Measurements from ENCODE around the gene TLNRD1. TPM values are rescaled to one million over a fixed set of nuclear protein-coding genes. Genes with fewer than 3 reads are reported as not detected.

Gene TLNRD1
- total RNA-seq, 1 donor from 2014 or later: 7.4 TPM

DNA sequence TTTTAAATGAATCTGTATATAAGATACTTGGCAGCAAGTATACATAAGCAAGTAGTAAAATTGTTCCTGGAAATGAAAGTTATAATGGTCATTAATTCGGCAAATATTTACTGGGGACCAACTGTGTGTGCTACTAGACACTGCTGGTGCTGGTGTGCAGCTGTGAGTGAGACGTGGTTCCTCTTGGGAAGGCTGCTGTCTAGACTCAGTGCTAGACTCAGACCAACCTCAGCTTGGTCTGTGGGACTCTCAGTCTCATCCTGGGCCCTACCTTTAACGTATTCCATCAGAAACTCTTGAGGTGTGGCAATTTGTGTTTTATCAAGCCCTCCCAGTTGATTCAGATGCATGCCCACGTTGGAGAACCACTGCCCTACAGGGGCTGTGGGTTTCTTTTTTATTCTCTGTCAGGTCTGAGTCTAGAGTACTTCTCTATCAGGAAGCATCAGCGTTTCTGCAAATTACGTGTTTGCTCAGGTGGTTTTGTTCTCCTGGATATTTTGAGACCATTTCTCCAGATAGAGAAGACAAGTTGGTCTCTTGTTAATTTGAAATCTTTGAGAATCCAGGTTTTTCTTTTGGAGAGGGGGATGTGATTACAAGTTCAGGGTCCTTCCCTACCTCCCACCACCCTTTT, 6.8 kb downstream of the TLNRD1 start:
- FAIRE-seq (no peak), DNase-seq (ENCODE audit: low read depth) (no peak)
- H3K4me3 ChIP-seq (ENCODE audit: low read depth, low read length): no peak overlapping the region
- peaks cover 3% of the 10 kb centered on the region for H3K36me3 ChIP-seq (ENCODE audit: control insufficient read depth, insufficient read depth, low read length)
- TF ChIP-seq, protein P1, sequence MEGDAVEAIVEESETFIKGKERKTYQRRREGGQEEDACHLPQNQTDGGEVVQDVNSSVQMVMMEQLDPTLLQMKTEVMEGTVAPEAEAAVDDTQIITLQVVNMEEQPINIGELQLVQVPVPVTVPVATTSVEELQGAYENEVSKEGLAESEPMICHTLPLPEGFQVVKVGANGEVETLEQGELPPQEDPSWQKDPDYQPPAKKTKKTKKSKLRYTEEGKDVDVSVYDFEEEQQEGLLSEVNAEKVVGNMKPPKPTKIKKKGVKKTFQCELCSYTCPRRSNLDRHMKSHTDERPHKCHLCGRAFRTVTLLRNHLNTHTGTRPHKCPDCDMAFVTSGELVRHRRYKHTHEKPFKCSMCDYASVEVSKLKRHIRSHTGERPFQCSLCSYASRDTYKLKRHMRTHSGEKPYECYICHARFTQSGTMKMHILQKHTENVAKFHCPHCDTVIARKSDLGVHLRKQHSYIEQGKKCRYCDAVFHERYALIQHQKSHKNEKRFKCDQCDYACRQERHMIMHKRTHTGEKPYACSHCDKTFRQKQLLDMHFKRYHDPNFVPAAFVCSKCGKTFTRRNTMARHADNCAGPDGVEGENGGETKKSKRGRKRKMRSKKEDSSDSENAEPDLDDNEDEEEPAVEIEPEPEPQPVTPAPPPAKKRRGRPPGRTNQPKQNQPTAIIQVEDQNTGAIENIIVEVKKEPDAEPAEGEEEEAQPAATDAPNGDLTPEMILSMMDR (IDR thresholded peaks at IDR 0.05; ENCODE audit: insufficient read depth, low read length, severe bottlenecking): no peak
- no peaks in the 10 kb centered on the region for H3K27me3 ChIP-seq (ENCODE audit: control insufficient read depth, insufficient read depth, low read length)

DNA sequence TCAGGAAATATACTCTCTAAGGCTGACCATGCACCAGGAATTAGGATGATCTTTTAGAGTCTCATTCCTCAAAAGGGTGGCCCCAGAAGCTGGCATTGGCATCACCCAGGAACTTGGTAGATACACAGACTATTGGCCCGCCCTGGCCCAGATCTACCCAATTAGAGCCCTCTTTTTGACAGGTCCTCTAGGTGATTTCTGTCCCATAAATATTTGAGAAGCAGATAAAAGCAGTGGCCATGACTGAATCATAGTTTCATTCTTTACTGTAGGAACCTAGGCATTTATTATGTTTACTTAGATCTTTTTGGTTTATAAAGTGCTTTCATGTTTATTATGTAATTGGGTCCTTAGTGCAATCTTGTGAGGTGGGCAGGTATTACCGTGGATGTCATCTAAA, 7.6 kb downstream of the TLNRD1 start:
- Histone ChIP-seq H3K27me3 (ENCODE audit: control insufficient read depth, insufficient read depth, low read length) (no peaks in the 10 kb centered on the region), H3K36me3 (ENCODE audit: control insufficient read depth, insufficient read depth, low read length) (peaks cover under 1% of the 10 kb centered on the region), H3K4me3 (ENCODE audit: low read depth, low read length) (no peak overlapping the region)
- FAIRE-seq (no peak), DNase-seq (ENCODE audit: low read depth) (no peak)
- TF ChIP-seq, protein P1 (IDR thresholded peaks at IDR 0.05; ENCODE audit: insufficient read depth, low read length, severe bottlenecking): no peak

DNA sequence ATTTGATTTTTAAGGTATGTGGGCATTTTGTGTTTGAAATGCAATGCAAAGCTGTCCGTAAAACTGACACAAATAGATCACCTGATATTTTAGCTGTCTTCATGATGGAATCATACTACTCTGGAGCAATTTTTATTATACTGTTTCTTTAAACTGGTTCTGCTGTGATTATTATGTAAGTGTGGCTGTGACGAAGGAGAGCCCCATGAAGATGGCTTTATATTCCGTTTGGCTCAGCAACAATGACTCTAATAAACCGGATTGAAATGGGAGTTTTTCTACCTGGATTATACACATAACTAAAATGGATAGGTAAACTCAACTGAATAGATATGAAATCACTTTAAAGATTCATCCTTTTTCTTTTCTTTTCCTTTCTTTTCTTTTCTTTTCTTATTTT, 9.4 kb downstream of the TLNRD1 start:
- DNase-seq (ENCODE audit: low read depth) (no peak), FAIRE-seq (no peak)
- H3K36me3 ChIP-seq (ENCODE audit: control insufficient read depth, insufficient read depth, low read length): no peaks in the 10 kb centered on the region
- TF ChIP-seq, protein P1 (IDR thresholded peaks at IDR 0.05; ENCODE audit: insufficient read depth, low read length, severe bottlenecking): no peak
- no peaks in the 10 kb centered on the region for H3K27me3 ChIP-seq (ENCODE audit: control insufficient read depth, insufficient read depth, low read length)
- no peak overlapping the region for H3K4me3 ChIP-seq (ENCODE audit: low read depth, low read length)

DNA sequence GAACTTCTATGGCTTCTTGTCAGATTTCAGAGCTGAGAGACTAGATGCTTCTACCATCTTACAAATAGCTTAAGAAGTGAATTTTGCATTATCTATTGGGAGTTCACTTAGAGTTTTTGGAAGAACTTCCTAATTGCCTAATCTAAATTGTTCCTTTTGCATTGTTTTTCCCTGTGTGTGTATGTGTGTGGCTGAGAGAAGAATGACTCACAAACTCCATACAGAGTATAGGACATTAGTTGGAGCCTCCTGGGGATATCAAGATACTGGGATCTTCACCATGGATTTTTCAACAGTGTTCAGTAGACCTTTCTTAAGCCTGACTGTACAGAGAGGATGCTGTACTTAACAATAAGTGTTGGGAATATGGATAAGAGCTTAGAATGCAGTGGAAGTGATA, 10.9 kb downstream of the TLNRD1 start:
- TF ChIP-seq, protein P1 (IDR thresholded peaks at IDR 0.05; ENCODE audit: insufficient read depth, low read length, severe bottlenecking): no peak
- H3K36me3 ChIP-seq (ENCODE audit: control insufficient read depth, insufficient read depth, low read length): no peaks in the 10 kb centered on the region
- H3K27me3 ChIP-seq (ENCODE audit: control insufficient read depth, insufficient read depth, low read length): no peaks in the 10 kb centered on the region
- no peak for FAIRE-seq
- H3K4me3 ChIP-seq (ENCODE audit: low read depth, low read length): no peak overlapping the region
- peak; percentile 29 for DNase-seq (ENCODE audit: low read depth)

DNA sequence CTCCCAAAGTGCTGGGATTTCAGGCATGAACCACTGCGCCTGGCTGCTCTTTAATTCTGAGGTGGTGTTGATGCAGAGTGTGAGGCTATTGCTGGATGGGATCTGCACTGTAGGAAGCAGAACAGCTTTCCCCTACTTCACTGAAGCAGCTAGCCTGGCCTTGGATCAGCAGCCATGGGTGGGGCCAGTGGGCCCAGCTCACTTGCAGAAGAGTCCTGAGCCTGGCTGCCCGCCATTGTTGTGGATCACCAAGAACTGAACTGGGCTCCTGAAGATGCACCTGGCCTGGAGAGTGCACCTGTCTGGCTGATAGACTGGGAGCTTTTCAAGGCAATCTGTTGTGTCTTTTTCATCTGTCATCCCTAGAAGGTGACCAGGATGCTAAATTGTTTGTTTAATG, 11.9 kb downstream of the TLNRD1 start:
- DNase-seq (ENCODE audit: low read depth) (no peak), FAIRE-seq (no peak)
- no peak overlapping the region for H3K4me3 ChIP-seq (ENCODE audit: low read depth, low read length)
- no peaks in the 10 kb centered on the region for H3K36me3 ChIP-seq (ENCODE audit: control insufficient read depth, insufficient read depth, low read length)
- no peaks in the 10 kb centered on the region for H3K27me3 ChIP-seq (ENCODE audit: control insufficient read depth, insufficient read depth, low read length)
- TF ChIP-seq, protein P1 (IDR thresholded peaks at IDR 0.05; ENCODE audit: insufficient read depth, low read length, severe bottlenecking): no peak

DNA sequence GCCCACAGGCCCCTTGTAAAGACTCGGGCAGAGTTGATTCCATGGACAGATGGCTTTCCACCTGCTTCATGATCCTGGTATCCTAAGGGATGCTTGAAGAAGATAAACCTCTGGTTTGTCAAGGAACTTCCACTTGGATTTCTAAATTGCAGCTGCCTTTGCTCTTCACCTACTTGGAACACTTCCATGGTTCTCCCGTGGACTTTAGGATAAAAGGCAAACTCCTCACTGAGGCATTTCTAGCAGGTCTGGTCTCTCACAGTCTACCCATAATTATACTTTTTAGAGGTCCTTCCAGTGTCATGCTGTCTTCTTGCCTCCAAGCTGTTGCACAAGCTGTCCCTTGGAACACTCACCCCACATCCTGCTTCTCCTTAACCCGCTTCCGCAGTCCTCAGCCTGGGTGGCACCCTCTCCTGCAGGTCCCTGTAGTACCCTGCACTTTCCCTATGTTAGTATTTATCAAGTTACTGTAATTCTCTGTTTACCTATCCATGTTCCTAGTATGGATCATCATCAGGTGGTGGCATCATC, 12.7 kb downstream of the TLNRD1 start:
- DNase-seq (ENCODE audit: low read depth): no peak
- no peak for FAIRE-seq

More for the DNA sequence above, 12.7 kb downstream of the TLNRD1 start:
- Histone ChIP-seq H3K4me3 (ENCODE audit: low read depth, low read length) (no peak overlapping the region), H3K27me3 (ENCODE audit: control insufficient read depth, insufficient read depth, low read length) (no peaks in the 10 kb centered on the region), H3K36me3 (ENCODE audit: control insufficient read depth, insufficient read depth, low read length) (no peaks in the 10 kb centered on the region)
- TF ChIP-seq, protein P1 (IDR thresholded peaks at IDR 0.05; ENCODE audit: insufficient read depth, low read length, severe bottlenecking): no peak

Data from bronchial epithelial cell (primary cell).